GM12878 (cell line): ENCODE measurements around the gene CTNNA1. TPM values are rescaled to one million over a fixed set of nuclear protein-coding genes. Genes with fewer than 3 reads are reported as not detected.

Experiments used
- ATAC-seq: fragments of 200-7000 bp; cut with Tn5 transposase; 3 replicates; pipeline ENCODE4 v1.9.1; 2020; ENCODE audit warnings: mild to moderate bottlenecking, moderate library complexity
- BruUV-seq: library from RNA; stranded (reverse); fragments of 400-500 nt; replicated peaks from 2 replicates; lab custom pipeline; 2021; lab: Mats Ljungman, UMichigan
- CTCF ChIA-PET: fragments of 300-600 bp; sonication (Branson Sonifier 250); formaldehyde crosslinking; extraction: SDS; loops from one replicate; lab custom pipeline; 2021; ENCODE audit warnings: inconsistent platforms; lab: Yijun Ruan, JAX
- POLR2A ChIA-PET: fragments of 350-600 bp; formaldehyde crosslinking; extraction: SDS; loops from one replicate; lab custom pipeline; 2021; ENCODE audit warnings: inconsistent platforms; lab: Charles Lee
- RAD21 ChIA-PET: fragments of 300-600 bp; sonication (Branson Sonifier 250); formaldehyde crosslinking; loops from one replicate; lab custom pipeline; 2023; ENCODE audit warnings: antibody characterized with exemption; ENCODE audit not compliant: unreplicated experiment; lab: Charles Lee
- SMC1A ChIA-PET: fragments of 300-600 bp; sonication (Branson Sonifier 250); formaldehyde crosslinking; loops from one replicate; lab custom pipeline; 2023; ENCODE audit not compliant: unreplicated experiment, uncharacterized antibody; lab: Charles Lee
- DNase-seq: peaks from one replicate; pipeline ENCODE4 v3.0.0-alpha.2; 2011; ENCODE audit warnings: low read depth, low spot score
- FAIRE-seq: peaks from 3 replicates; lab custom pipeline; 2011; peaks lifted over from hg19 to GRCh38; lab: Jason Lieb, UNC
- H2AFZ ChIP-seq: 2 replicates; pipeline ENCODE4 v1.6.0; 2011; ENCODE audit warnings: low read depth, low read length, control low read depth; ENCODE audit not compliant: control insufficient read depth
- H3K27ac ChIP-seq: 2 replicates; pipeline ENCODE4 v1.5.1; 2011; ENCODE audit warnings: control low read depth; ENCODE audit not compliant: control insufficient read depth, insufficient read depth
- H3K27me3 ChIP-seq, 2 experiments: replicated peaks in 1 of 2; 2 replicates each; pipeline versions ENCODE4 v1.6.0 to v1.6.1; 2011; ENCODE audit warnings: low read length in 1 of 2; ENCODE audit not compliant: control insufficient read depth in 2 of 2, insufficient read depth in 2 of 2
- H3K36me3 ChIP-seq, 2 experiments: 2 replicates each; pipeline ENCODE4 v1.5.1; 2011; ENCODE audit warnings: low read length in 1 of 2; ENCODE audit not compliant: control insufficient read depth in 2 of 2, insufficient read depth in 2 of 2
- H3K4me1 ChIP-seq: 2 replicates; pipeline ENCODE4 v1.6.1; 2011; ENCODE audit warnings: mild to moderate bottlenecking, low read length, moderate library complexity, mixed read lengths; ENCODE audit not compliant: control insufficient read depth, insufficient read depth
- H3K4me2 ChIP-seq: 2 replicates; pipeline ENCODE4 v1.6.0; 2011; ENCODE audit warnings: control low read depth; ENCODE audit not compliant: control insufficient read depth, insufficient read depth
- H3K4me3 ChIP-seq: fragments of 200-600 bp; sonication (generic); 2 replicates; pipeline ENCODE4 v1.5.1; 2016
- H3K79me2 ChIP-seq: 2 replicates; pipeline ENCODE4 v1.6.0; 2011; ENCODE audit warnings: low read length; ENCODE audit not compliant: control insufficient read depth, insufficient read depth
- H3K9ac ChIP-seq: 2 replicates; pipeline ENCODE4 v1.8.0; 2011; ENCODE audit warnings: low read length, control low read depth, mixed read lengths; ENCODE audit not compliant: control insufficient read depth, insufficient read depth
- H3K9me3 ChIP-seq: replicated peaks from 3 replicates; pipeline ENCODE4 v1.5.1; 2011; ENCODE audit warnings: mild to moderate bottlenecking, low read length; ENCODE audit not compliant: control insufficient read depth, insufficient read depth
- H4K20me1 ChIP-seq: 2 replicates; pipeline ENCODE4 v1.6.0; 2011; ENCODE audit not compliant: control insufficient read depth, insufficient read depth
- ATF2 ChIP-seq: IDR thresholded peaks from 2 replicates; pipeline ENCODE4 v1.6.1; 2012; ENCODE audit warnings: low read length, inconsistent platforms
- CHD4 ChIP-seq: fragments of 200-600 bp; sonication (generic); IDR thresholded peaks from 2 replicates; pipeline ENCODE4 v1.6.1; 2016; ENCODE audit warnings: mild to moderate bottlenecking
- EP300 ChIP-seq, 2 experiments: fragments of 150-350 bp in 1 of 2; IDR thresholded peaks; 2 replicates each; pipeline ENCODE4 v1.6.1; 2011 to 2012; ENCODE audit warnings: low read depth in 2 of 2, low read length in 2 of 2, borderline replicate concordance in 1 of 2, improper control_type of control experiment in 1 of 2, inconsistent platforms in 1 of 2; ENCODE audit not compliant: control insufficient read depth in 1 of 2
- IRF4 ChIP-seq: IDR thresholded peaks from 2 replicates; pipeline ENCODE4 v1.6.1; 2011; ENCODE audit warnings: low read depth, low read length
- MTA2 ChIP-seq: fragments of 450-650 bp; IDR thresholded peaks from 2 replicates; pipeline ENCODE4 v1.6.1; 2016; ENCODE audit warnings: low read depth, mild to moderate bottlenecking, moderate library complexity
- MYB ChIP-seq: fragments of 150-350 bp; IDR thresholded peaks from 2 replicates; pipeline ENCODE4 v1.6.1; 2014; ENCODE audit warnings: mild to moderate bottlenecking, low read depth, low read length, borderline replicate concordance
- RAD21 ChIP-seq: IDR thresholded peaks from 2 replicates; pipeline ENCODE4 v1.6.1; 2011; ENCODE audit warnings: mild to moderate bottlenecking, low read depth, low read length, moderate library complexity; ENCODE audit not compliant: insufficient read depth
- SIN3A ChIP-seq: IDR thresholded peaks from 2 replicates; pipeline ENCODE4 v1.6.1; 2012; ENCODE audit warnings: low read depth, low read length, improper control_type of control experiment
- SUPT20H ChIP-seq: IDR thresholded peaks from 2 replicates; pipeline ENCODE4 v1.6.1; 2011; ENCODE audit warnings: low read depth, mild to moderate bottlenecking, low read length, moderate library complexity, borderline replicate concordance; ENCODE audit not compliant: control insufficient read depth
- TCF12 ChIP-seq: IDR thresholded peaks from 2 replicates; pipeline ENCODE4 v1.6.1; 2011; ENCODE audit warnings: low read depth, mild to moderate bottlenecking, low read length
- WGBS: methylation state at CpG from one replicate; pipeline ENCODE4 v1.1.6; 2016; ENCODE audit warnings: low lambda C conversion rate; ENCODE audit not compliant: insufficient replicate concordance, insufficient coverage; ENCODE audit errors: missing lambda C conversion rate; 5-methylcytosine and 5-hydroxymethylcytosine counted together
- in situ Hi-C: fragments of 300-500 bp; cut with MboI; formaldehyde crosslinking; loops from 9 replicates; pipeline ENCODE4 v1.14.3; 2018; ENCODE audit warnings: mixed read lengths
- intact Hi-C: fragments of 100-400 bp; cut with micrococcal nuclease; formaldehyde crosslinking; loops from one replicate; pipeline ENCODE4 v1.14.2; 2022; ENCODE audit not compliant: unreplicated experiment
- polyA plus RNA-seq, 11 experiments: library from polyadenylated mRNA; depleted of rRNA in 4 of 11; unstranded in 6 of 11; stranded (reverse) in 5 of 11; fragments of >200 nt; fragmentation: Nextera tagmentation in 4 of 11; fragmentation: Illumina TruSeq in 1 of 11; extraction: Ambion mirVana in 4 of 11; extraction: Trizol in 1 of 11; gene quantifications; 1 replicate in 1 of 11; 2 replicates in 10 of 11; pipeline versions ENCODE4 v1.2.1 to v1.2.3, GENCODE V29; 2011 to 2016; ENCODE audit warnings: inconsistent platforms in 2 of 11, missing spikeins in 2 of 11, low read depth in 1 of 11
- total RNA-seq, 4 experiments: library from RNA; depleted of rRNA in 3 of 4; stranded (reverse); fragments of >200 nt in 3 of 4; fragmentation: Illumina TruSeq in 1 of 4; extraction: Trizol in 1 of 4; gene quantifications; 2 replicates each; pipeline versions ENCODE4 v1.2.1 to v1.2.3, GENCODE V29; 2013 to 2021
- TF ChIP-seq, protein P1 (sequence below): fragments of 450-650 bp; IDR thresholded peaks from 2 replicates; pipeline ENCODE4 v1.6.1; 2016; ENCODE audit warnings: mild to moderate bottlenecking, moderate library complexity, borderline replicate concordance

The CTNNA1 gene
- total and polyA plus RNA-seq, 10 of the 15 experiments (the other 5 are each of a cell fraction or from before 2014, with no cell fraction given): 32.6 to 104 (median 57.7) TPM

DNA sequence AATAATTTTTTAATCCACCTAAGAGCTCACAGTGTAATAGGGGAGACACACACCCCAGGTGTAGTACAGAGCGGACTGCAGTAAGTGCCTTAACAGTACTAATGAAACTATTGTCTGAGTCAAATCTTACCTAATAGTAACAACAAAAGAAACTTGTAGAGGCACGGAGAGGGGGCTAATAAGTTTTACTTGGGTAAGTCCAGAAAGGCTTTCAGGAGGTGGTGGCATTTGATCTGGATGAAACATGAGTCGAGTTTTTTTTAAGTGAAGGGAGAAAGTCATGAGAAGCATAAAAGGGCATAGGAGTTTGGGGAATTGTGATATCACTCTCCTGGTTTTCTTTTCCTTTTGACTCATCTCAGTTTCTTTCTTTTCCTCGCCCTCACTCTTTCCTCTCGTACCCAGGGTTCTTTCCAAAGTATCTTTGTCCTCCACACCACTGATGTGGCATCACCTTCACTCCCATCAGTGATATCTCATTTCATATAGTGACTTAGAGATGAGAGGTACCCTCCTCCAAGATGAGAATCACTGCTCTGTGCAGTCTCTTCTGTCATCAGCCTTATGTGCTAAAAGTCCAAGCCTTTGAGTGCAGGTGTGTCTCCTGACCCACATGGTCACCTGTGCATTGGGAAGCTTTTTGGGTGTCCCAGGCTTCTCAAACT, 2.0 kb downstream of the CTNNA1 start (continued):
- 0 out of 4 replicates have a peak, but pooled peaks of 1 of the 2 experiments have one; percentile 16 for TF ChIP-seq EP300 (IDR thresholded peaks at IDR 0.05; ENCODE audit: borderline replicate concordance in 1 of 2, control insufficient read depth in 1 of 2, low read depth in 2 of 2, low read length in 2 of 2)
- TF ChIP-seq IRF4: peak; percentile 80
- no peak for TF ChIP-seq CHD4
- TF ChIP-seq MTA2: 0 out of 2 replicates have a peak, but pooled peaks have one; percentile 52
- no peak for TF ChIP-seq TCF12

- no peak for ATAC-seq
- ChIA-PET RAD21 (no interaction called here), CTCF (interaction anchor here (0.7 to 4.0 kb wide), 5 partner anchors 18 to 178 kb away, joined by 3 to 24 read pairs (median 5); no protein-coding TSS in a partner anchor), SMC1A (interaction anchor here (0.6 to 2.3 kb wide), 4 partner anchors 11 to 32 kb away, joined by 3 to 8 read pairs (median 5); no protein-coding TSS in a partner anchor), POLR2A (interaction anchor here (0.6 to 0.8 kb wide), 2 partner anchors 35 to 77 kb away, joined by 3 read pairs; no protein-coding TSS in a partner anchor)
- no peak overlapping the region for H3K9ac ChIP-seq
- 98% methylated on average over 6 of the region's 6 CpGs for WGBS
- H3K4me3 ChIP-seq: no peak overlapping the region
- peaks cover 8% of the 10 kb centered on the region for H3K4me1 ChIP-seq
- no peaks in the 10 kb centered on the region; a peak in 3 of 4 replicates for H3K36me3 ChIP-seq
- no peaks in the 10 kb centered on the region for H4K20me1 ChIP-seq
- in situ Hi-C loops (no loop called here), intact Hi-C loops (no loop called here)
- H3K27me3 ChIP-seq: no peaks in the 10 kb centered on the region; a peak in 1 of 4 replicates
- peaks cover 55% of the 10 kb centered on the region for H3K79me2 ChIP-seq
- H3K9me3 ChIP-seq: no peaks in the 10 kb centered on the region; the same call in 1 of the 3 replicates
- peak overlapping the region; percentile 27; the same call in 1 of the 2 replicates for H3K4me2 ChIP-seq
- no peak for DNase-seq
- H3K27ac ChIP-seq: no peak overlapping the region
- BruUV-seq: no TSS peak
- no peak overlapping the region for H2AFZ ChIP-seq
- no peak for FAIRE-seq
- TF ChIP-seq ATF2: no peak
- TF ChIP-seq SUPT20H: no peak
- no peak for TF ChIP-seq SIN3A
- TF ChIP-seq, protein P1, sequence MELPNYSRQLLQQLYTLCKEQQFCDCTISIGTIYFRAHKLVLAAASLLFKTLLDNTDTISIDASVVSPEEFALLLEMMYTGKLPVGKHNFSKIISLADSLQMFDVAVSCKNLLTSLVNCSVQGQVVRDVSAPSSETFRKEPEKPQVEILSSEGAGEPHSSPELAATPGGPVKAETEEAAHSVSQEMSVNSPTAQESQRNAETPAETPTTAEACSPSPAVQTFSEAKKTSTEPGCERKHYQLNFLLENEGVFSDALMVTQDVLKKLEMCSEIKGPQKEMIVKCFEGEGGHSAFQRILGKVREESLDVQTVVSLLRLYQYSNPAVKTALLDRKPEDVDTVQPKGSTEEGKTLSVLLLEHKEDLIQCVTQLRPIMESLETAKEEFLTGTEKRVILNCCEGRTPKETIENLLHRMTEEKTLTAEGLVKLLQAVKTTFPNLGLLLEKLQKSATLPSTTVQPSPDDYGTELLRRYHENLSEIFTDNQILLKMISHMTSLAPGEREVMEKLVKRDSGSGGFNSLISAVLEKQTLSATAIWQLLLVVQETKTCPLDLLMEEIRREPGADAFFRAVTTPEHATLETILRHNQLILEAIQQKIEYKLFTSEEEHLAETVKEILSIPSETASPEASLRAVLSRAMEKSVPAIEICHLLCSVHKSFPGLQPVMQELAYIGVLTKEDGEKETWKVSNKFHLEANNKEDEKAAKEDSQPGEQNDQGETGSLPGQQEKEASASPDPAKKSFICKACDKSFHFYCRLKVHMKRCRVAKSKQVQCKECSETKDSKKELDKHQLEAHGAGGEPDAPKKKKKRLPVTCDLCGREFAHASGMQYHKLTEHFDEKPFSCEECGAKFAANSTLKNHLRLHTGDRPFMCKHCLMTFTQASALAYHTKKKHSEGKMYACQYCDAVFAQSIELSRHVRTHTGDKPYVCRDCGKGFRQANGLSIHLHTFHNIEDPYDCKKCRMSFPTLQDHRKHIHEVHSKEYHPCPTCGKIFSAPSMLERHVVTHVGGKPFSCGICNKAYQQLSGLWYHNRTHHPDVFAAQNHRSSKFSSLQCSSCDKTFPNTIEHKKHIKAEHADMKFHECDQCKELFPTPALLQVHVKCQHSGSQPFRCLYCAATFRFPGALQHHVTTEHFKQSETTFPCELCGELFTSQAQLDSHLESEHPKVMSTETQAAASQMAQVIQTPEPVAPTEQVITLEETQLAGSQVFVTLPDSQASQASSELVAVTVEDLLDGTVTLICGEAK: no peak
- TF ChIP-seq RAD21: no peak
- no peak for TF ChIP-seq MYB
Measured at GRCh38 chr5:138757061-138757776, 4.0 kb downstream of the CTNNA1 start.
